ENCODE data around the gene LMO1. TPM values are rescaled to one million over a fixed set of nuclear protein-coding genes. Genes with fewer than 3 reads are reported as not detected.
A peak's percentile ranks its signal among the peaks of the same experiment; 100 is the strongest.

LMO1 gene
- total and polyA plus RNA-seq, 8 donors: 0.65 TPM; not detected in 7

DNA sequence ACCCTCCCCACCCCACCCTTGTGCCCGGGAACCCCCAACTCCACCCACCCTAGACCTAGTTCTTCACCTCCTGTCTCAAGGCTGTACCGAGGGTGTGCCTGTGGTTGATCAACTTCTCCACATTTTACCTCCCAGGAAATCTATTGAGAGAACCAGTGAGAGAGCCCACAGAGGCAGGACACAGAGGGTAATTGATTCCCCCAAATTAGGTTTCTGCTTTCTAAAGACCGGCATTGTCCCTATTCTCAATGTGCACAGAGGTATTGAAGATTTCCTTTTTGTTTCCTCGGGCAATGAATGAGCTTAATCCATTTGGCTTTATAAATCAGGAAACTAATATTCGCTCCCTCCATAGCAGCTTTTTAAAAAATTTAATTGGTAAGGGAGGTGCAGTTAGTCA, 6.0 kb upstream of the LMO1 start:
- 64 to 81% (median 71%) methylated on average over 5 of the region's 5 CpGs for WGBS, 5 donors
- H3K27me3 ChIP-seq: peaks cover 4 to 67% (median 54%) of the 10 kb centered on the region in 3 donors
- intact Hi-C loops (cut with DNase I; ENCODE audit: low total_unique reads): no loop called here
- peaks cover 0 to 6% (median 0%) of the 10 kb centered on the region in 4 donors for H3K9me3 ChIP-seq
- no peak for TF ChIP-seq EP300 (IDR thresholded peaks at IDR 0.05)
- no peak for TF ChIP-seq POLR2AphosphoS5 (IDR thresholded peaks at IDR 0.05)
- H3K4me3 ChIP-seq: no peak overlapping the region
- H3K36me3 ChIP-seq: no peaks in the 10 kb centered on the region
- no peak overlapping the region for H3K27ac ChIP-seq
- no peak for DNase-seq
- peaks cover 8 to 19% (median 13%) of the 10 kb centered on the region in 4 donors for H3K4me1 ChIP-seq

DNA sequence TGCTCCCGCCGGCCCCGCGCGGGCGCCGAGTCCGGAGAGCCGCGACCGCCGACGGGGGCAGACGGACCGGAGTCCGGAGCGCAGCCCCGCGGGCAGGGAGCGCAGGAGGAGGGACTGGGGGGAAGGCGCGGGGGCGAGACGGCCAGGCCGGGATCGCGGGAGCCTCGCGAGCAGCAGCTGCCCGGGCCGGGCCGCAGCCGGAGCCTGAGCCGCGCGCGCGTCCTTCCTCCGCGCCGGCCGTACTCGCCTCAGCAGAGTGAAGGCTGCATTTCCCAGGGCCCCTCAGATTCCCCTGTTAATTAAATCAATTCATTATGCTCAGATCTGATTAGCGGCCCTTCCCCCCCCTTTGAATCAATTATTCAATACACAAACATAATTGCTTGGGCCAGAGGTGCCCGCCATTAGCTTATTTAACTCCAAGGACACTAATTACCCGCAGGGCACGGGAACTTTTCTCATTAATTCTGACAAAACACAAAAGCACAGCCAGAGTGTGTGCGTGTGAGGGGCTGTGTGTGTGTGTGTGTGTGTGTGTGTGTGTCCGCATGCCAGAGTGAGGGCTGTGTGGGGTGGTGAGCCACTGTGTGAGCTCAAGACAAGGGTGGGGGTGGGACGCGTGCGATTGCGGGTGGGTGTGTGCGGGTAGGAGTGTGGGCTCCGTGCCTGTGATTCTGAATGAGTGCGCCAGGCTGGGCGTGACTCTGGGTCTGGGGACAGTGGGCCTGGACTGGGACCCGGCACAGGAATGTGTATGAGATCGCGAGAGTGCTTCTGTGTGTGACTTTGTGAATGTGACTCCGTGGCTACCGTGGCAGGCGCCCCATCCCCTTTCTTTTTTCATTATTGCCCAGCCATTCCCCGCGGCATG, 5.1 kb upstream of the LMO1 start:
- Histone ChIP-seq H3K4me1 (peaks cover 15 to 26% (median 18%) of the 10 kb centered on the region in 4 donors), H3K9me3 (no peaks in the 10 kb centered on the region), H3K27ac (peak overlapping the region in 1 of 5 donors; percentile 52), H3K27me3 (peaks cover 4 to 76% (median 56%) of the 10 kb centered on the region in 3 donors), H3K36me3 (no peaks in the 10 kb centered on the region), H3K4me3 (peak overlapping the region; percentile 49 to 67 (median 57))
- DNase-seq: peak in 1 of 2 donors; percentile 62
- intact Hi-C loops (cut with DNase I; ENCODE audit: low total_unique reads): no loop called here
- 10 to 29% (median 15%) methylated on average over 37 to 65 of the region's 65 CpGs for WGBS, 5 donors
- TF ChIP-seq EP300 (IDR thresholded peaks at IDR 0.05): no peak
- no peak for TF ChIP-seq POLR2A (IDR thresholded peaks at IDR 0.05)
- no peak for TF ChIP-seq POLR2AphosphoS5 (IDR thresholded peaks at IDR 0.05)
- TF ChIP-seq, protein P1, sequence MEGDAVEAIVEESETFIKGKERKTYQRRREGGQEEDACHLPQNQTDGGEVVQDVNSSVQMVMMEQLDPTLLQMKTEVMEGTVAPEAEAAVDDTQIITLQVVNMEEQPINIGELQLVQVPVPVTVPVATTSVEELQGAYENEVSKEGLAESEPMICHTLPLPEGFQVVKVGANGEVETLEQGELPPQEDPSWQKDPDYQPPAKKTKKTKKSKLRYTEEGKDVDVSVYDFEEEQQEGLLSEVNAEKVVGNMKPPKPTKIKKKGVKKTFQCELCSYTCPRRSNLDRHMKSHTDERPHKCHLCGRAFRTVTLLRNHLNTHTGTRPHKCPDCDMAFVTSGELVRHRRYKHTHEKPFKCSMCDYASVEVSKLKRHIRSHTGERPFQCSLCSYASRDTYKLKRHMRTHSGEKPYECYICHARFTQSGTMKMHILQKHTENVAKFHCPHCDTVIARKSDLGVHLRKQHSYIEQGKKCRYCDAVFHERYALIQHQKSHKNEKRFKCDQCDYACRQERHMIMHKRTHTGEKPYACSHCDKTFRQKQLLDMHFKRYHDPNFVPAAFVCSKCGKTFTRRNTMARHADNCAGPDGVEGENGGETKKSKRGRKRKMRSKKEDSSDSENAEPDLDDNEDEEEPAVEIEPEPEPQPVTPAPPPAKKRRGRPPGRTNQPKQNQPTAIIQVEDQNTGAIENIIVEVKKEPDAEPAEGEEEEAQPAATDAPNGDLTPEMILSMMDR (IDR thresholded peaks at IDR 0.05): no peak

DNA sequence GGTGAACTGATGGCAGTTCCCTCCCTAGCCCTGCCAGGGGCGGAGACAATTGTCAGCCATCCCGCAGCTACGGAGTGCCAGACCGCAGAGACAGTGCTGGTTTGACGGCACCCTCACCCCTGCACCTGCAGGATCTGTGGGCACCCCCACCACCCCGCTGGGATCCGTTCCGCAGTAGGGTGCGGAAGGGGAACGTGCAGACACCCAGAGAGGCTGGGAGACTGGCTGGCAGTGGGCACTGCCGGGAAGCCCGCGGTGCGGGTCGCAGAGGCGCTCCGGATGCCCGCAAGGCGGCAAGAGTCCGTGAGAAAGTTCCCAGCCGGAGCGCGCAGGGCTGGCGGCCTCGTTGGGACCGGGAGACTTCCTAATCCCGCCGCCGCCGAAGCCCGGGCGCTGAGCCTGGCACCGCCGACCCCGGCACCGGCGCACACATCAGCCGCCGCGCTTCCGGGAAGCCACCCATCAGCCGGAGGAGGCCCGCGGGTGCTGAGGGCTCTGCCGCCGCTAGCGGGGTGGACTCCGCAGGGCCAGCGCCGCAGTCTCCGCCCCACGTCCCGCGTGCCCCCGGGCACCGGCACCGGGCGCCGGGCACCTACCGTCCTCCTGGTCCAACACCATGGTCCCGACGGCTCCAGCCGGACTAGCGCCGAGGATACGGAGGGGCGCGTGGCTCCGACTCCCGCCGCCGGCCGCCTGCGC, 4.3 kb upstream of the LMO1 start:
- no peaks in the 10 kb centered on the region for H3K36me3 ChIP-seq
- H3K27me3 ChIP-seq: peaks cover 4 to 84% (median 62%) of the 10 kb centered on the region in 3 donors
- intact Hi-C loops (cut with DNase I; ENCODE audit: low total_unique reads): no loop called here
- peak overlapping the region in 1 of 5 donors; percentile 52 for H3K27ac ChIP-seq
- H3K4me1 ChIP-seq: peaks cover 23 to 34% (median 26%) of the 10 kb centered on the region in 4 donors
- peak in 1 of 2 donors; percentile 62 for DNase-seq
- H3K4me3 ChIP-seq: peak overlapping the region; percentile 49 to 67 (median 57)
- 2 to 8% (median 3%) methylated on average over 22 to 74 of the region's 74 CpGs for WGBS, 5 donors
- TF ChIP-seq EP300 (IDR thresholded peaks at IDR 0.05): no peak
- no peak for TF ChIP-seq POLR2A (IDR thresholded peaks at IDR 0.05)
- TF ChIP-seq, protein P1 (IDR thresholded peaks at IDR 0.05): no peak
- no peak for TF ChIP-seq POLR2AphosphoS5 (IDR thresholded peaks at IDR 0.05)
- no peaks in the 10 kb centered on the region for H3K9me3 ChIP-seq

DNA sequence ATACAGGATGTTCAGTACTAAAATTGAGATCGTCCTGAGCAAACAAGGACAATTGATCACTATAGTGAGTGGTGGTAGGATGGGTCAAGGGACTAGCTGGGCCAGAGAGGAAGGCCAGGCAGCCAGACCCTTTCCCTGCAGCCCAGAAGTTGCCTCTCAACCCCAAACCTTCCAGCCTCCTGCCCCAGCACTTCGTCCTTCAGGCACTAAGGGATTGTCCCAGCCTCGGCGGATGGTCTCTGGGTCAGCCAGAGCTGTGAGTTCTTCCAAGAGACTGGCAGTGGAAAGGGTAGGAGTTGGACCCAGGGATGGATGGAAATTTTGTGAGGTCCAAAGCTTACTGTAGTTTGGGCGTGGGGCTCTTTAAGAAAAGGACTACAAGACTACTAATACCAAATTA, 3.6 kb upstream of the LMO1 start:
- peaks cover 4 to 91% (median 69%) of the 10 kb centered on the region in 3 donors for H3K27me3 ChIP-seq
- H3K4me1 ChIP-seq: peaks cover 28 to 41% (median 33%) of the 10 kb centered on the region in 4 donors
- no peaks in the 10 kb centered on the region for H3K36me3 ChIP-seq
- 89 to 95% (median 91%) methylated on average over 5 of the region's 5 CpGs for WGBS, 5 donors
- no peak overlapping the region for H3K27ac ChIP-seq
- intact Hi-C loops (cut with DNase I; ENCODE audit: low total_unique reads): no loop called here
- TF ChIP-seq POLR2A (IDR thresholded peaks at IDR 0.05) (no peak), POLR2AphosphoS5 (IDR thresholded peaks at IDR 0.05) (no peak), EP300 (IDR thresholded peaks at IDR 0.05) (no peak)
- TF ChIP-seq, protein P1 (IDR thresholded peaks at IDR 0.05): no peak
- H3K9me3 ChIP-seq: no peaks in the 10 kb centered on the region
- no peak for DNase-seq
- H3K4me3 ChIP-seq: no peak overlapping the region
